HG02938 (cell line): Measurements from ENCODE around the gene RITA1.

ENCODE experiments used
- ATAC-seq: cut with Tn5 transposase; IDR thresholded peaks from one replicate; pipeline ENCODE4 v1.9.1; 2021; ENCODE audit warnings: mild to moderate bottlenecking, moderate library complexity; ENCODE audit not compliant: unreplicated experiment

RITA1 gene

DNA sequence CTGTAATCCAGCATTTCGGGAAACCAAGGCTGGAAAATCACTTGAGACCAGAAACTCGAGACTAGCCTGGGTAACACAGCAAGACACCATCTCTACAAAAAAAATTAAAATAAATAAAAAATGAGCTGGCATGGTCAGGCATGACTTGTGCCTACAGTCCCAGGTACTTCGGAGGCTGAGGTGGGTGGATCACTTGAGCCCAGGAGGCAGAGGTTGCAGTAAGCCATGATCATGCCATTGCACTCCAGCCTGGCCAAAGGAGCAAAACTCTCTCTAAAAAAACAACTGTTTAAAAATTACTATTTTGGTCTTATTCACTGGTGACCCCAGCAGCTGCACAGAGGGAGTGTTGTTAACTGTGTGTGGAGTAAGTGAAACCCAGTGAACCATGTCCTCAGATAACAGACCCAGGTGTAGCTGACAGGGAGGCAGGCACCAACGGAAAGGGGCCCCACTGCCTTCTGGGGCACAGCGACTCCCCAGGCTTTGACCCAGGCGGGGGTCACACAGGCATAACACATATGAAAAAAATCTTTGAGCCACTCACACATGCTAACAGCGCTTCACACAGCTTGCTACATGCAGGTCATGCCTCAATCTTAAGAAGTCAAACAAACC lies 12.3 kb upstream of the RITA1 start:
- ATAC-seq: no peak

DNA sequence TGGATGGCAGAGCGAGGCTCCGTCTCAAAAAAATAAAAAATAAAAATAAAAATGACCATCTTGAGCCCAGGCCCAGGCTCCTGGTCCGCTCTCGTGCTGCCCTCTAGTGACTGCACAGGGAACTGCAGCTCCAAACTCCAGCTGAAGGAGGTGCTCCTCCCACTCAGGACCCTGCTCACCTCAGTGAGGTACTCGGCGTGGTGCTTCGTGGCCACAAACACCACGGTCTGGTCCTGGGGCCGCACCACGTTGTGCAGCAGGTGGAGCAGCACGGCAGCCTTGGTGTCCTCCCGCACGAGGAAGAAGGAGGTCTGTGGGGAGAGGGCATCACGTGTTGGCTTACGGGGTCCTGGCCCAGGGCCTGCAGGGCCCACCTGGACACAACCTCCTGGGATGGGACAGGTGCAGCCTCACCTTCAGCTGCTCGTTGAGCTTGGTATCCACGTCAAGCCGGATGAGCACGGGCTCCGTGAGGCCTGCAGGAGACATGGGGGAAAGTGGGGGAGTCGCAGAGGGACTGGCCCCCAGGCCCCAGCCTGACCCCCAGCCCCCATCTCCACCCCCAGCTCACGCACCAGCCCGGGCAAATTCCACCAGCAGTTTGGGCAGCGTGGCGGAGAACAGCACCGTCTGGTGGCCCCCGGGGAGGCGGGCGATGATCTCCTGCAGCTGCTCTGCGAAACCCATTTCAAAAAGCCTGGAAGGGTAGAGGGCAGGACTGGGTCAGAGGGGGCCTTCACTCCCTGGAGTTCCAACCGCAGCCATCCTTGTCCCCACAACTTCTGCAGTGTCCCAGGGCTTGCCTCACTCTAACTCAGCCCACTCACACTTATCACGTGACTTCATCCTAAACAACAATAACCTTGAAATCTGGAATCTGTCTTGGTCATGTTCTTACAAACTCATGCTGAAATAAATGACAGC lies 10.8 kb upstream of the RITA1 start:
- no peak for ATAC-seq

DNA sequence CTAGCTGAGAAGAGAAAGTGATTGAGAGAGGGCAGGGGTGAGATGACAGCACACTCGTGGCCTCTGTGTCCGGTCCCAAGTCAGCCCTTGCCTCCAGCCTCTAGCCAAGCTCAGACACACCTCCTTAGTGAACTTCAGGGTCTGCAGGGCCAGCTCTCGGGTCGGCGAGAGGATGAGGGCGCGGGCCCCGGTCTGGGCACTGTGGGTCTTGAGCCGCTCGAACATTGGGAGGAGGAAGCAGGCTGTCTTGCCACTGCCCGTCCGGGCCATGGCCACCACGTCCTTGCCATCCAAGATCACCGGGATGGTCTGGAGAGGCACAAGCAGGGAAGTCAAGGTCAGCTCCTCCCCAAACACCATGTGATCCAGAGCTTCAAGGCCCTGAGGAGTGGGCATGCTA lies 6.5 kb upstream of the RITA1 start:
- no peak for ATAC-seq

DNA sequence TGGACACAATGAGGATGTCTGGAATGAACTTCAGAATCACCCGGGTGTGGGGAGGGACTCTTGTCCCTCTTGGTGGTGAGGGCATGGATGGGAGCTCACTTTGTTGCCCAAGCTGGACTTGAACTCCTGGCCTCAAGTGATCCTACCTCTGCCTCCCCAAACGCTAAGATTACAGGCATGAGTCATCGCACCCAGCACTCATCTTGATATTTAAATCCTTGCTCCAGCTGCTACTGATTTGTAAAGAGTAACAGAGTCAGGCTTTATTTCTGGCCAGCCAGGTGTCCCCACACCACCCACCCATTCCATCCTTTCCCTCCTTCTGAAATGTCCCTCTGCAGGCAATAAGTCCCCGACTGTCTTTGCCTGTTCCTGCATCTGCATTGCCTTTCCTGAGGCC lies 5.2 kb upstream of the RITA1 start:
- no peak for ATAC-seq

DNA sequence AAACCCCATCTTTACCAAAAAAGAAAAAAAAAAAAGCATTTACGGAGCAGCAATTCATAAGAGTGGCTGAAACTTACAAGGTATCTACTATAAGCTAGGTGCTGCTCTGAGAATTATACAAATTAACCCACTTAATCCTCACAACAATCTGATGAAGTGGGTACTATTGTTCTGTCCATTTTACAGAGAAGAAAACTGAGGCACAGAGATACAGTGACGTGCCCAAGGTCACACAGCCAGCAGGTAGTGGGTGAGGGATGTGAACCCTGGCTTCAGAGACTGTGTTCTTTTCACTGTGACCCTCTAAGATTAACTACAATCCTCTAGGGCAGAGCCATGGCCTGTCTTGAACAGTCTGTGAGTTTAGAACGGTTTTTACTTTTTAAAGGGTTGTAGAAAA lies 3.5 kb upstream of the RITA1 start:
- ATAC-seq: no peak

DNA sequence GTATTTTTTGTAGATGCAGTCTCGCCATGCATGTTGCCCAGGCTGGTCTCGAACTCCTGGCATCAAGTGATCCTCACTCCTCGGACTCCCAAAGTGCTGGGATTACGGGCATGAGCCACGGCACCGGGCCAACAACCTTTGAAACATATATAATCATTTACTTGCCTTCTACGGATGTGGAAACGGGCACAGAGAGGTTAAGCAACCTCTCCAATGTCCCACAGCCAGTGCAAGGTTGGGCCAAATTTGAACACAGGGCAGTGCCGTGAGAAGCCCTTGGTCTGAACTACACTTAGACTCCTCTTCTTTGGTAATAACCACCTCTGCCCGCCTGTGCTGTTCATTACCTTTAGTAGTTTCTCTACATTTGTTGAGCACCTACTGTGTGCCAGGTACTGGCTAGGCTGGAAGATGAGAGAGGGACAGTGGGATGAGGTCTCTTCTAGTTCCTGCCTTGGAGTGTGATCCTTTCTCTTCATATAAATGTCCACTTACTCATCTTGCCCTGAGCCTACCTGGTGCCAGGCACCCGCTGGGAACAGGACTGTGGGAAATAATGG lies 2.4 kb upstream of the RITA1 start:
- no peak for ATAC-seq

DNA sequence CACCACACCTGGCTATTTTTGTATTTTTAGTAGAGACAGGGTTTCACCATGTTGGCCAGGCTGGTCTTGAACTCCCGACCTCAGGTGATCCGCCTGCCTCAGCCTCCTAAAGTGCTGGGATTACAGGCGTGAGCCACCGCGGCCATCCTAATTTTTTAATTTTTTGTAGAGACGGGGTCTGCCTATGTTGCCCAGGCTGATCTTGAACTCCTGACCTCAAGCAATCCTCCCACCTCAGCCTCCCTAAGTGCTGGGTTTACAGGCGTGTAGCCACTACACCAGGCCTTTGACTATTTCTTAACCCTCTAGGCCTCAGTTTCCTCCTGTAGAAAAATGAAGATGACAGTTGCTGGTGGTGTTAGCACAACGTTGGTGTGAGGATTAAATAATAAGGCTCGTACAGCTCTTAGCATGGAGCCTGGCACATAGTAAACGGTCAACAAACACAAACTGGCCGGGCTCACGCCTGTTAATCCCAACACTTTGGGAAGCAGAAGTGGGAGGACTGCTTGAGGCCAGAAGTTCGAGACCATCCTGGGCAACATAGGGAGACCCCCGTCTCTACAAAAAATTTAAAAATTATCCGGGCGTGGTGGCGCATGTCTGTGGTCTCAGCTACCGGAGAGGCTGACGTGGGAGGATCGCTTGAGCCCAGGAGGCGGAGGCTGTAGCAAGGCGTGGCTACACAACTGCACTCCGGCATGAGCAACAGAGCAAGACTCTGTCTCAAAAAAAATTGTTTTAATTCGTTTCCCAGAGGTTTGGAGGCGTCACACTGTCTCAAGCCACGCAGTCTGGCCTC lies 1.2 kb upstream of the RITA1 start:
- ATAC-seq: peak; percentile 63

DNA sequence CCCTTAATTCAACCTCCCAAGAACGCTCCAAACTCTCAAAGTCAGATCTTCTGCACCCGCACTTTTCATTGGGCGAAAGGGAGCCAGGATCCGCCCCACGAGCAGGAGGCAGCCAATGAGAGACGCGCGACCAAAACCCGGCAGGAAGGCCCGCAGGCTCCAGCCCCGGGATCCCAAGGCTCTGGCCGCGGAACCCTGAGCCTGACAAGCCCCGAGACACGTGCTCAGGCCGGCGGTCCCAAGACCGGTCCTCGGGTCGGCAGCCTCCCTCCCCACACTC lies 681 bp upstream of the RITA1 start:
- peak; percentile 78 for ATAC-seq

DNA sequence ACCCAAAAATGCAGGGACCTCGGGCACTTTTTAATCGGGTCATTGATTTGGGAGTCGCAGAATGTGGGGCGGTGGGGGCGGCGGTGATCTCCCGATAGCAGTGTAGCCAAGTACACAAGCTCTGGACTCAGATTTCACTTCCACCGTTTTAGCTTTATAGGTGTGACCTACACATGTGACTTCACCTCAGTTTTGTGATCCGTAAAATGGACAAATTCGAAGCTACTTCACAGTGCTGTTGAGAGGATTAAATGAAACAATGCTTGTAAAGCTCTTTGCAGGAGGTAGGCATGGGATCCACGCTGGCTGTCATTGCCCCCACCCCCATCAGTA lies 478 bp downstream of the RITA1 start:
- no peak for ATAC-seq

DNA sequence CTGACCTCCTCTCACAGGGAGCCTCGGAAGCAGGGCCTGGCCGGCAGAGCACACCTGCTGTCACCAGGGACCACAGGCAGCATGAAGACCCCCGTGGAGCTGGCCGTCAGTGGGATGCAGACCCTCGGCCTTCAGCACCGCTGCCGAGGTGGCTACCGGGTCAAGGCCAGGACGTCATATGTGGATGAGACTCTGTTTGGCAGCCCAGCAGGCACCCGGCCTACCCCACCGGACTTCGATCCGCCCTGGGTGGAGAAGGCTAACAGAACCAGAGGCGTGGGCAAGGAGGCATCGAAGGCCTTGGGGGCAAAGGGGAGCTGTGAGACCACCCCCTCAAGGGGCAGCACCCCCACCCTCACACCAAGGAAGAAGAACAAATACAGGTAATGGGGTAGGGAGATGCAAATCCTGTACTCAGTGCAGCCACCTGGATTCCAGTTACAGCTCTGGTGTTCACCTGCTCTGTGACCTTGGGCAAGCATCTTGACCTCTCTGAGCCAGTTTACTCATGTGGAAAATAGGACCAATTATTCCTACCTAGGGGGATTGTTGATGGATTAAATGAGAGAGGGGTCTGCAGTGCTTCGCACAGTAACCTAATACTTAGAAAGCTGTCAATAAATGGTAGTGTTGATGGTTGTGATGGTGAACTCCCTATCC lies 1.3 kb downstream of the RITA1 start:
- no peak for ATAC-seq

DNA sequence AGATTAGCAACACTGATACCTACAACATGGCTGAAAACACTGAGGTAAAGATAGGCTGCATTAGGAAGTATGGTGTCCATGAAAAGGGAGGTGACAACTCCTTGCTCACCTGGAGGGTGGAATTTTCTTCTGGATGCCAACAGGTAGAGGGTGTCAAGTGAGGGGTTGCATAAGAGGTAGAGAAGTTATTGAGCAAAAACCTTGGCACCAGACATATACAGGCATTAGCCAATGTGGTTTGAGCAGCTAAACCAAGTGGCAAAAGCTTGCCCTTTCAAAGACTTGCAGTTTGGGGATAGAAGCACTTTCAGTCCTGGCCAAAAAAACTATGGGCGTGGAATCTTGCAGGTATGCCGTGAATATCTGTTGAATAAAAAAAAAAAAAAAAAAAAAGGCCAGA lies 3.8 kb downstream of the RITA1 start:
- no peak for ATAC-seq

DNA sequence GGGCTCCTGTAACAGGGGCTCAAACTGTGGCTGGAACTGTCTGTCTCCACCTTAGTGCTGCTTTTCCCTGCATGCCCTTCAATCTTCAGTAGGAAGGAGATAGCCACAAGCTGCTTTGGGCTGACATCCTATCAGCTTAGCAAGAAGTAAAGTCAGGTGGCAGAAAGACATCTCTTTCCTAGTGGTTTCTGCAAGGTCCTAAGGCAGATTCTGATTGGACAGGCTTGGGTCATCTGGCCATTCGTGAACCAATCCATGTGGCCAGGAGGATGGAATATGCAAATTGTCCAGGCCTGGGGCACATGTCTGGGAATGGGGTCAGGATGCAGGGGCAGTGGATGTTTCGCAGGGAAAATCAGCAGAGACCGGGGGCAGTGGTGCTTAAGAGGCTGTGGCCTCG lies 5.2 kb downstream of the RITA1 start:
- no peak for ATAC-seq

DNA sequence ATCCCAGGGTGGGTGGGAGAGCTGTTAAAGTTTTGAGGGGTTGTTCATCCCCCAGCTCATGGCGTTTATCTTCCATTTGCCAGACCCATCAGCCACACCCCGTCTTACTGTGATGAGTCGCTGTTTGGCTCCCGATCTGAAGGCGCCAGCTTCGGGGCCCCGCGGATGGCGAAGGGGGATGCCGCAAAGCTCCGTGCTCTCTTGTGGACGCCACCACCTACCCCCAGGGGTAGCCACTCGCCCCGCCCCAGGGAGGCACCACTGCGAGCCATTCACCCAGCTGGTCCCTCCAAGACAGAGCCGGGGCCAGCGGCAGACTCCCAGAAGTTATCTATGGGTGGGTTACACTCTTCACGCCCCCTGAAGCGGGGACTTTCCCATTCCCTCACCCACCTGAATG lies 5.7 kb downstream of the RITA1 start:
- ATAC-seq: no peak

DNA sequence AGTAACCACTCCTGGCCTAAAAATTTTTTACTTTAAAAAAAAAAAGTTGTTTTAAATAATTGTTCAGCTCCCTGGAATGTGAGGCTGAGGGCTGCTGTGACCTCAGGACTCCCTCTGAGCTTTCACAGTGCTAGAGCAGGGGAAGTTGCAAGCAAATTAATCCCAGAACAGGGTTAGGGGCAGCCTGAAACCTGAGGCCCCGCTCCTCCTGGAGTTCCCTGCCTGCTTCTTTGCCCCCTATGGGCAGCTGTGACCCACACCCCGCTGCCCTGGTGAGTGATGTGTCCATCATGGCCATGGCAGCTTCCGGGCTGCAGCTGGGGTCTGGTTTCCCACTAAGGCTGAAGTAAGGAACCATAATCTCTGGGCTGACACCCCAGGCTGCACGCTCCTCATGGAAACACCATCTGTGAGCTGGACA lies 9.5 kb downstream of the RITA1 start:
- ATAC-seq: no peak

DNA sequence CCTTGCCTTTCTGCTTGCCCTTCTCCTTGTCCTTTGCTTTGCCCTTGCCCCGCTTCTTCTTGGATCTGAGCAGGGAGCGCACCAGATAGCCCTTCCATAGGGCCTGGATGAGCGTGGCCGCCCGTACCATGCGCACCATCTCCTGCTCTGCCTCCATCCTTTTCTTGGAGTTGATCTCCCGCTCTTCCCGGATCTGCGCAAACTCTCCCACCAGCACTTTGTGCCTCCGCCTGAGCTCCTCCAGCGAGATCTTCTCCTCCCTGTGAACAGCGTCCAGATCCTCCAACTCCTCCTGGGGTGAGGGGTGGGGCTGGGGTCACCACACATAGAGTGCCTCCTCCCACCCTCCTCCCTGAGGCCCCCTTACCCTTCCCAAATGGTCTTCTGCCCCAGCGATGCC lies 10.1 kb downstream of the RITA1 start:
- no peak for ATAC-seq

DNA sequence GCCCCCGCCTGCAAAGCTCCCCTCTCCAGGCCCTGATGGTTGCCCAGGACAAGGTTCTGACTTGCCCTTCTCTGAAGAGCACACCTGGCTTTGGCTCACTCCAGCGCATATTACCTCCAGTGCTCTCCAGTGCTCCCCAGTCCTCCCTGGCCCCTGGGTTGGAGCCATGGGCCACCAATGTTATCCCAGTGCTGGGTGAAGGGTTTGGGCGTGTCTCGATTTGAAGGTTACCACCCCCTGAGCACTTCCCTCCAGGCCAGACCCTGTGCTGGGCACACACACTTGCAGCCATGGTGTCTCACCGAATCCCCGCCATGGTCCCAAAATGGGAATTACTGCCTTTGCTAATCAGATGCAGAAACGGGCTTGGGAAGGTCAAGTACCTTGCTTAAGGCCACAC lies 11.1 kb downstream of the RITA1 start:
- no peak for ATAC-seq

DNA sequence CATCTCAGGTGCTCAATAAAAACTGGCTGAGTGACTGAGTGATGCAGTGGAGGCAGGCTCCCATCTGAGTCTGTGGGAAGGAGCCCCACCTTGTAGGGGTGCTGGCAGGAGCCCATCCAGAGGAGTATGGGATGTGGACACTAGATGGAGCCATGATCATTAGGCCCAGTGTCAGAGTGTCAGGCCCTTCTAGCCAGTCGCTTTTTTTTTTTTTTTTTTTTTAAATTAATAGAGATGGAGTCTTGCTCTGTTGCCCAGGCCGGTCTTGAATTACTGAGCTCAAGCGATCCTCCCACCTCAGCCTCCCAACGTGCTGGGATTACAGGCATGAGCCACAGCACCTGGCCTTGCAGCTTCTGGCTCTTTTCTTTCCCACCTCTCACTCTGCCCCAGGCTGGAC lies 11.5 kb downstream of the RITA1 start:
- ATAC-seq: peak; percentile 88

DNA sequence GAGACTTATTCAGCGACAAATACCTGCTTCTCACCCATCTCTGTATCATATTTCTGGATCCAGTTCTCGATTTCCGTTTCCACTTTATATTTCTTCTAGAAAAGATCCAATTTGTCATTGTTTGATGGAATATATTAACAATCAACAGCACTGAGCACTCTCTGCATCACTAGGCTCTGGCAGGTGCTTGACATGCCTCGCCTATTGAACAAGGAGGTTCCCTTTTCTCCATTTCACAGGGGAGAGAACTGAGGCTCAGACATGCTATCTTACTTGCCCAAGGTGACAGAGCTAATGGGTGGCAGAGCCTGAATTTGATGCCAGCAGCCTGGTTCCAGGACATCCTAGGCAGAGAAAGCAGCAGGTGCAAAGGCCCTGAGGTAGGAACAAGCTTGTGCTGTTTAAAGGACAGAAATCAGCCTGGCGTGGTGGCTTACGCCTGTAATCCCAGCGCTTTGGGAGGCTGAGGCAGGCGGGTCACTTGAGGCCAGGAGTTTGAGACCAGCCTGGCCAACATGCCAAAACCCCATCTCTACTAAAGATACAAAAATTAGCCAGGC lies 12.1 kb downstream of the RITA1 start:
- no peak for ATAC-seq

DNA sequence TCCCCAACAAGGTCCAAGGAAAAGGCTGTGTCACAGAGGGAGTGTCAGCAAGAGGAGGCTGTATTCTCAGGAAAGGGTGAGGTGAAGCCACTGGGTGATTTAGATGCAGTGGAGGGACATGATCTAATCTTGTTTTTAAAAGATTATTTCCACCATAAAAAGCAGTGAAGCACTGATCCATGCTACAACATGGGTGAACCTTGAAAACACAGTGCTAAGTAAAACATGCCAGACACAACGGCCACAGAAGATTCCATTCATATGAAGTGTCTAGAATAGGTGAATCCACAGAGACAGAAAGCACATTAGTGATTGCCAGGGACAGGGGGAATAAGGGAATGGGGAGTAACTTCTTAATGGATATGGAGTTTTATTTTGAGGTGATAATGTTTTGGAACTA lies 12.8 kb downstream of the RITA1 start:
- no peak for ATAC-seq

DNA sequence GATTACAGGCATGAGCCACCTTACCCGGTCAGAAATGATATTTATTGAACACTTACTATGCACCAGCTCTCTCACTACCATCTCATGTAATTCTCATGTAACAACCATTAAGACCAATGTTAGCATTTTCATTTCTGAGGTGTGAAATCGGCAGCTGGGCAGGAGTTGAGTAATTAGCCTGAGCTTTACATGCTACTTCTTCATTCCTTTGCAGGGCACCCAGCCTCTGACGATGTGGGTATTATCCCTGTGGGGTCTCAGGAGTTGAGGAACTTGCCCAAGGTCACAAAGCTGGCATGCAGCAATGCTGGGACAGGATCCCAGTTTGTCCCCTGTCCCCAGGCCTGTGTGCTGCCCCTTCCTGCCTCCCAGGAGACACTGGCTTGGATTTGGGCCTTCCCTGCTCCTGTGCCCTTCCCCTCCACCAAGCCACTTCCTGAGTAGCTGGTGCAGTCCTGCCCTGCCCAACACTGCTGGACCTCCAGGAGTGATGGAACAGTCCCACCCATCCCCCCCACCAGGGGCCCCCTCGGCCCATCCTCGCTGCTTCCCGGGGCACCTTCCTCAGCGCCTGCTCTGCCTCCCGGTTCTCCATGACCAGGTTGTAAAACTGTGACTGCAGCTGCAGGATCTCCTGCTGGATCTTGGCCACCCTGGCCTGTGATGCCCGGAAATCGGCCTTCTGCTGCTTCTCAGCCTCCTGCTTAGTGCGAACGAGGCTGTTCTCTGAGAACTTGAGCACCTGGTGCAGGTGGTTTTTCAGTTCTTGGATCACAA lies 14.7 kb downstream of the RITA1 start:
- no peak for ATAC-seq
